ENCODE data around the gene PRKAR1B.

Gene PRKAR1B

GRCh38 chr7:507623-508300, 219.3 kb downstream of the PRKAR1B start:
- WGBS = 96% methylated on average over 10 of the region's 17 CpGs

GRCh38 chr7:506921-507622, 220.0 kb downstream of the PRKAR1B start:
- no peak overlapping the region for H3K14ac ChIP-seq (ENCODE audit: low read length in 2 of 2)
- H3K4me1 ChIP-seq (ENCODE audit: control insufficient read depth, insufficient read depth, low read depth, low read length) = peaks cover 26% of the 10 kb centered on the region
- no peak overlapping the region for H2BK12ac ChIP-seq (ENCODE audit: low read length in 2 of 2)
- 86% methylated on average over 14 of the region's 15 CpGs for WGBS
- peaks cover 0 to 60% of the 10 kb centered on the region in 2 experiments for H3K36me3 ChIP-seq (ENCODE audit: control insufficient read depth in 1 of 2, insufficient read depth in 2 of 2, low read depth in 1 of 2, low read length in 2 of 2)
- no peaks in the 10 kb centered on the region for H3K9me3 ChIP-seq (ENCODE audit: control insufficient read depth, low read length)
- H3K4ac ChIP-seq (ENCODE audit: low read depth in 1 of 2, low read length in 2 of 2) = no peak overlapping the region
- no peak overlapping the region for H2BK120ac ChIP-seq (ENCODE audit: low read depth, low read length)
- H2BK15ac ChIP-seq (ENCODE audit: low read depth, poor library complexity, severe bottlenecking) = no peak overlapping the region
- no peak overlapping the region for H3K27ac ChIP-seq (ENCODE audit: low read length, poor library complexity, severe bottlenecking)
- no peak overlapping the region for H2AK5ac ChIP-seq (ENCODE audit: low read length, severe bottlenecking)
- DNase-seq = no peak
- H3K4me2 ChIP-seq (ENCODE audit: low read length, poor library complexity, severe bottlenecking) = no peak overlapping the region
- no peak overlapping the region for H3K18ac ChIP-seq (ENCODE audit: low read depth in 1 of 2, low read length in 2 of 2)
- no peak overlapping the region for H3K9ac ChIP-seq (ENCODE audit: low read length)
- no peak overlapping the region for H4K8ac ChIP-seq (ENCODE audit: low read length)
- H2AFZ ChIP-seq (ENCODE audit: low read depth, low read length) = no peak overlapping the region
- peaks cover 38% of the 10 kb centered on the region for H3K79me1 ChIP-seq (replicated peaks; ENCODE audit: low read length, poor library complexity, severe bottlenecking)
- no peak overlapping the region for H3K4me3 ChIP-seq (ENCODE audit: insufficient read depth in 1 of 2, low read depth in 1 of 2, low read length in 2 of 2)
- no peak overlapping the region for H2BK5ac ChIP-seq (ENCODE audit: low read depth, low read length, poor library complexity, severe bottlenecking)
- H4K91ac ChIP-seq (ENCODE audit: low read length) = no peak overlapping the region
- H3K23ac ChIP-seq (ENCODE audit: low read length in 2 of 2) = no peak overlapping the region
- H3K27me3 ChIP-seq (ENCODE audit: control insufficient read depth in 1 of 2, insufficient read depth in 1 of 2, low read length in 2 of 2) = no peaks in the 10 kb centered on the region

More at GRCh38 chr7:507623-508300, 219.3 kb downstream of the PRKAR1B start:
- Histone ChIP-seq H4K91ac (ENCODE audit: low read length) (no peak overlapping the region), H3K4me1 (ENCODE audit: control insufficient read depth, insufficient read depth, low read depth, low read length) (peaks cover 23% of the 10 kb centered on the region), H3K9me3 (ENCODE audit: control insufficient read depth, low read length) (no peaks in the 10 kb centered on the region), H3K14ac (ENCODE audit: low read length in 2 of 2) (no peak overlapping the region), H3K4me3 (ENCODE audit: insufficient read depth in 1 of 2, low read depth in 1 of 2, low read length in 2 of 2) (no peak overlapping the region), H3K4ac (ENCODE audit: low read depth in 1 of 2, low read length in 2 of 2) (no peak overlapping the region), H2BK5ac (ENCODE audit: low read depth, low read length, poor library complexity, severe bottlenecking) (no peak overlapping the region), H3K9ac (ENCODE audit: low read length) (no peak overlapping the region), H2AK5ac (ENCODE audit: low read length, severe bottlenecking) (no peak overlapping the region), H3K23ac (ENCODE audit: low read length in 2 of 2) (no peak overlapping the region), H3K27ac (ENCODE audit: low read length, poor library complexity, severe bottlenecking) (no peak overlapping the region), H2BK15ac (ENCODE audit: low read depth, poor library complexity, severe bottlenecking) (no peak overlapping the region), H2BK12ac (ENCODE audit: low read length in 2 of 2) (no peak overlapping the region), H4K8ac (ENCODE audit: low read length) (no peak overlapping the region), H3K79me1 (replicated peaks; ENCODE audit: low read length, poor library complexity, severe bottlenecking) (peaks cover 41% of the 10 kb centered on the region), H3K36me3 (ENCODE audit: control insufficient read depth in 1 of 2, insufficient read depth in 2 of 2, low read depth in 1 of 2, low read length in 2 of 2) (peaks cover 0 to 62% of the 10 kb centered on the region in 2 experiments), H2BK120ac (ENCODE audit: low read depth, low read length) (no peak overlapping the region), H2AFZ (ENCODE audit: low read depth, low read length) (no peak overlapping the region), H3K27me3 (ENCODE audit: control insufficient read depth in 1 of 2, insufficient read depth in 1 of 2, low read length in 2 of 2) (no peaks in the 10 kb centered on the region), H3K4me2 (ENCODE audit: low read length, poor library complexity, severe bottlenecking) (no peak overlapping the region), H3K18ac (ENCODE audit: low read depth in 1 of 2, low read length in 2 of 2) (no peak overlapping the region)
- no peak for DNase-seq

- Histone ChIP-seq H3K14ac (ENCODE audit: low read length in 2 of 2) (no peak overlapping the region), H3K27ac (ENCODE audit: low read length, poor library complexity, severe bottlenecking) (no peak overlapping the region), H3K23ac (ENCODE audit: low read length in 2 of 2) (no peak overlapping the region), H2BK15ac (ENCODE audit: low read depth, poor library complexity, severe bottlenecking) (peak overlapping the region; percentile 9), H2AK5ac (ENCODE audit: low read length, severe bottlenecking) (no peak overlapping the region), H3K27me3 (ENCODE audit: control insufficient read depth in 1 of 2, insufficient read depth in 1 of 2, low read length in 2 of 2) (no peaks in the 10 kb centered on the region), H2BK12ac (ENCODE audit: low read length in 2 of 2) (no peak overlapping the region), H3K18ac (ENCODE audit: low read depth in 1 of 2, low read length in 2 of 2) (no peak overlapping the region), H3K36me3 (ENCODE audit: control insufficient read depth in 1 of 2, insufficient read depth in 2 of 2, low read depth in 1 of 2, low read length in 2 of 2) (peaks cover 0 to 56% of the 10 kb centered on the region in 2 experiments), H3K4me3 (ENCODE audit: insufficient read depth in 1 of 2, low read depth in 1 of 2, low read length in 2 of 2) (no peak overlapping the region), H4K8ac (ENCODE audit: low read length) (no peak overlapping the region), H2BK120ac (ENCODE audit: low read depth, low read length) (no peak overlapping the region), H2BK5ac (ENCODE audit: low read depth, low read length, poor library complexity, severe bottlenecking) (no peak overlapping the region), H3K4ac (ENCODE audit: low read depth in 1 of 2, low read length in 2 of 2) (no peak overlapping the region), H3K79me1 (replicated peaks; ENCODE audit: low read length, poor library complexity, severe bottlenecking) (peaks cover 36% of the 10 kb centered on the region), H2AFZ (ENCODE audit: low read depth, low read length) (no peak overlapping the region), H3K9me3 (ENCODE audit: control insufficient read depth, low read length) (no peaks in the 10 kb centered on the region), H4K91ac (ENCODE audit: low read length) (no peak overlapping the region), H3K9ac (ENCODE audit: low read length) (no peak overlapping the region), H3K4me1 (ENCODE audit: control insufficient read depth, insufficient read depth, low read depth, low read length) (peaks cover 26% of the 10 kb centered on the region), H3K4me2 (ENCODE audit: low read length, poor library complexity, severe bottlenecking) (no peak overlapping the region)
- DNase-seq = no peak
- 97% methylated on average over 11 of the region's 11 CpGs for WGBS
Observed at GRCh38 chr7:506391-506831, 220.7 kb downstream of the PRKAR1B start.

- no peak overlapping the region for H3K18ac ChIP-seq (ENCODE audit: low read depth in 1 of 2, low read length in 2 of 2)
- H3K9me3 ChIP-seq (ENCODE audit: control insufficient read depth, low read length) = no peaks in the 10 kb centered on the region
- H2BK5ac ChIP-seq (ENCODE audit: low read depth, low read length, poor library complexity, severe bottlenecking) = no peak overlapping the region
- H3K23ac ChIP-seq (ENCODE audit: low read length in 2 of 2) = no peak overlapping the region
- no peak overlapping the region for H3K4me2 ChIP-seq (ENCODE audit: low read length, poor library complexity, severe bottlenecking)
- H2BK12ac ChIP-seq (ENCODE audit: low read length in 2 of 2) = no peak overlapping the region
- H3K4me1 ChIP-seq (ENCODE audit: control insufficient read depth, insufficient read depth, low read depth, low read length) = peaks cover 26% of the 10 kb centered on the region
- H4K91ac ChIP-seq (ENCODE audit: low read length) = no peak overlapping the region
- 94% methylated on average over 16 of the region's 16 CpGs for WGBS
- no peak overlapping the region for H3K4ac ChIP-seq (ENCODE audit: low read depth in 1 of 2, low read length in 2 of 2)
- peaks cover 36% of the 10 kb centered on the region for H3K79me1 ChIP-seq (replicated peaks; ENCODE audit: low read length, poor library complexity, severe bottlenecking)
- H4K8ac ChIP-seq (ENCODE audit: low read length) = no peak overlapping the region
- no peak for DNase-seq
- H2AFZ ChIP-seq (ENCODE audit: low read depth, low read length) = no peak overlapping the region
- no peaks in the 10 kb centered on the region for H3K27me3 ChIP-seq (ENCODE audit: control insufficient read depth in 1 of 2, insufficient read depth in 1 of 2, low read length in 2 of 2)
- H2BK120ac ChIP-seq (ENCODE audit: low read depth, low read length) = no peak overlapping the region
- no peak overlapping the region for H3K27ac ChIP-seq (ENCODE audit: low read length, poor library complexity, severe bottlenecking)
- H3K4me3 ChIP-seq (ENCODE audit: insufficient read depth in 1 of 2, low read depth in 1 of 2, low read length in 2 of 2) = no peak overlapping the region
- H3K9ac ChIP-seq (ENCODE audit: low read length) = no peak overlapping the region
- H2AK5ac ChIP-seq (ENCODE audit: low read length, severe bottlenecking) = no peak overlapping the region
- peaks cover 0 to 56% of the 10 kb centered on the region in 2 experiments for H3K36me3 ChIP-seq (ENCODE audit: control insufficient read depth in 1 of 2, insufficient read depth in 2 of 2, low read depth in 1 of 2, low read length in 2 of 2)
- no peak overlapping the region for H2BK15ac ChIP-seq (ENCODE audit: low read depth, poor library complexity, severe bottlenecking)
- H3K14ac ChIP-seq (ENCODE audit: low read length in 2 of 2) = no peak overlapping the region
Observed at GRCh38 chr7:505171-505570, 221.9 kb downstream of the PRKAR1B start.
